Motor neuron (in vitro differentiated cells): ENCODE results near the gene WAPL. TPM values are rescaled to one million over a fixed set of nuclear protein-coding genes. Genes with fewer than 3 reads are reported as not detected.

Source experiments
- ATAC-seq, 8 experiments: fragments of 200-7000 bp; cut with Tn5 transposase; replicated peaks in 6 of 8; 2 replicates each; pipeline ENCODE4 v1.8.0; 2021; ENCODE audit warnings: mild to moderate bottlenecking in 8 of 8, moderate library complexity in 8 of 8
- H3K27ac ChIP-seq, 2 donors: fragments of 250-450 bp; sonication (Bioruptor Pico); 2 replicates each; pipeline ENCODE4 v1.9.0; 2021; ENCODE audit warnings: antibody characterized with exemption in 2 of 2, mild to moderate bottlenecking in 2 of 2, moderate library complexity in 1 of 2
- H3K4me1 ChIP-seq, 2 donors: fragments of 250-450 bp; sonication (Bioruptor Pico); replicated peaks in 1 of 2; 2 replicates each; pipeline ENCODE4 v1.6.1; 2021; ENCODE audit warnings: antibody characterized with exemption in 2 of 2, mild to moderate bottlenecking in 2 of 2, moderate library complexity in 1 of 2
- H3K4me3 ChIP-seq, 5 donors: fragments of 250-450 bp; sonication (Bioruptor Pico); 2 replicates each; pipeline ENCODE4 v1.9.0; 2021; ENCODE audit warnings: antibody characterized with exemption in 5 of 5, mild to moderate bottlenecking in 5 of 5, moderate library complexity in 4 of 5
- WGBS, 10 experiments: fragments of 450-650 bp; shearing (Covaris generic); methylation state at CpG; one replicate each; pipeline ENCODE4 v1.0.0; 2022; 5-methylcytosine and 5-hydroxymethylcytosine counted together
- in situ Hi-C, 9 experiments: fragments of 400-800 bp; cut with MboI; loops; one replicate each; pipeline ENCODE4 v1.15.0; 2021; ENCODE audit warnings: low sequenced_read_pairs in 9 of 9, low pct_unique_long_range_greater_than_20kb in 2 of 9; ENCODE audit not compliant: unreplicated experiment in 9 of 9
- total RNA-seq, 8 experiments: library from RNA; unstranded; fragments of 300-600 nt; gene quantifications; 2 replicates each; pipeline versions ENCODE4 v1.2.3 to v1.2.4, GENCODE V29; 2022

The WAPL gene
- total RNA-seq, 8 experiments from 2014 or later, result 25.1 to 42.2 (median 31.8) TPM

GRCh38 chr10:86443069-86443468, 78.5 kb downstream of the WAPL start:
- Histone ChIP-seq H3K4me1 (no peaks in the 10 kb centered on the region), H3K27ac (no peak overlapping the region), H3K4me3 (no peak overlapping the region)
- WGBS, 10 experiments, result 88 to 100% (median 100%) methylated on average over 1 to 2 of the region's 2 CpGs; no CpG with 5 or more reads in 2 of the 10 experiments
- no peak for ATAC-seq
- in situ Hi-C loops, result no loop called here

DNA sequence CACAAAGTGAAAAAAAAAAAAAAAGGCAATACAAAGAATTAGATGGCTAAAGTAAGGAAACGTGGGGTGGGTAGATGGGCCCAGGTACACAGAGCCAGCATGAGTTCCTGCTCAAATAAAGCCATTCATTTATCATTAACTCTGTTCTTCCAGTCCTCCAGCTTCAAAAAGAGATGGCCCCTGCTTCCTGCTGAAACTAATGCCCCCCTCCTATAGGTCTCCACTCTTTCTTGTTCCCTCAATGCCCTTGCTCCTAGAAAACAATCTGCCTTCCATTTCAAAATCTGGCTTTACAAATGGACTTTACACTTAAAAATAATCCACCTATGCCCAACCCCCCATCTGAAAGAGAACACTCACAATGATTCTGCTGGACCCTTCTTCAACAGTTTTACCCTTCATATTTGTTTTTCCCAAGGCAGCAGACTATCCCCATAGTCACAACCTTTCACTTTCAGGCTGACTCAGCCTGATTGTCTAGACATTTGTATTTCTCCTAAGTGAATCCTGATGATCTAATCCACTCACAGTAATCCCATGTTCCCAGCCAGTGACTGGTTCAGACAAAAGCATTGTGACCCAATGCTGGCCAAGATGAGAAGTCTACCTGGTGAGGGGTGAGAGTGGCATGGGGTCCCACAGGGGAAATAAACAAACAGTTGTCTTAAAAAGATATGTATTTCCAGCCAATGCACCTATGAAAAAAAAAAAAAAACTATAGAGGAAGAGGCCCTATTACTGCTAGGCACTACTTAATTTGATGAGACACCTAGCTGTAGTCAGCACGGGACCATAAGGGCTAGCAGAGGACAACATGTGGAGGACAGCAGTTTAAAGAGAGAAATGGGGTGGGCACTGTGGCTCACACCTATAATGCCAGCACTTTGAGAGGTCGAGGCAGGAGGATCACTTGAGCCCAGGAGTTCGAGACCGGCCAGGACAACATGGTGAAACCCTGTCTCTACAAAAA, 80.4 kb downstream of the WAPL start:
- 88 to 100% (median 98%) methylated on average over 1 to 5 of the region's 5 CpGs; no CpG with 5 or more reads in 1 of the 10 experiments for WGBS, 10 experiments
- peak overlapping the region in 1 of 2 donors; percentile 55 for H3K27ac ChIP-seq
- peak in 5 of 8 experiments; percentile 41 to 95 (median 67) for ATAC-seq

GRCh38 chr10:86439544-86439943, 82.0 kb downstream of the WAPL start:
- 0 to 90% (median 20%) methylated on average over 1 of the region's 1 CpG; no CpG with 5 or more reads in 5 of the 10 experiments for WGBS, 10 experiments
- in situ Hi-C loops, result no loop called here
- Histone ChIP-seq H3K4me1 (no peaks in the 10 kb centered on the region), H3K4me3 (no peak overlapping the region), H3K27ac (no peak overlapping the region)
- ATAC-seq, result peak in 3 of 8 experiments; percentile 6 to 33 (median 14)

More for the DNA sequence above, 80.4 kb downstream of the WAPL start:
- Histone ChIP-seq H3K4me3 (no peak overlapping the region), H3K4me1 (no peaks in the 10 kb centered on the region)
- in situ Hi-C loops, result no loop called here

GRCh38 chr10:86438091-86438749, 83.4 kb downstream of the WAPL start:
- Histone ChIP-seq H3K27ac (no peak overlapping the region), H3K4me1 (no peaks in the 10 kb centered on the region), H3K4me3 (no peak overlapping the region)
- in situ Hi-C loops, result no loop called here
- WGBS, 10 experiments, result 79 to 100% (median 93%) methylated on average over 1 to 4 of the region's 8 CpGs; no CpG with 5 or more reads in 1 of the 10 experiments
- no peak for ATAC-seq

GRCh38 chr10:86437447-86437846, 84.1 kb downstream of the WAPL start:
- H3K27ac ChIP-seq, result no peak overlapping the region
- in situ Hi-C loops, result no loop called here
- ATAC-seq, result no peak
- H3K4me1 ChIP-seq, result no peaks in the 10 kb centered on the region
- H3K4me3 ChIP-seq, result no peak overlapping the region
- 83 to 100% (median 98%) methylated on average over 1 to 3 of the region's 3 CpGs for WGBS, 10 experiments

- no peak overlapping the region for H3K4me3 ChIP-seq
- H3K4me1 ChIP-seq, result no peaks in the 10 kb centered on the region
- no peak for ATAC-seq
- H3K27ac ChIP-seq, result no peak overlapping the region
- 65 to 100% (median 100%) methylated on average over 1 to 2 of the region's 2 CpGs for WGBS, 10 experiments
- in situ Hi-C loops, result no loop called here
Observed at GRCh38 chr10:86436963-86437362, 84.6 kb downstream of the WAPL start.

DNA sequence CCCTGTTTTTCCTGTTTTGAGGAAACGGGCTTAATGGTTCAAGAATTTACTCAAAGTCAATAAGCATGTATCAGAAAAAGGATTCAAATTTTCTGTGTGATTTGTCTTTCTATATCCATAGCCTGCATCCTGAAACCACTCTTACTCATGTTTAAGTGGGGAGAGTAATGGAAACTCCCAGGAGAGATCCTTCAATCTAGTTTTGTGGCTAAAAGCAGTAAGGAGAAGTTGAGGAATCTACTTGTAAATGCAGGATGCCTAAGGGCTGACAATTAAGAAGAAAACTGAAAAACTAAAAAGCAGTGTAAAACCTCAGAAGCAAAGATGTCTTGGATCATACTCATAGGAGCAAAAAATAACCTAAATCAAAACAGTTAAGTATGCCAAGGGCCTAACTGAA, 86.9 kb downstream of the WAPL start:
- H3K4me1 ChIP-seq, result no peaks in the 10 kb centered on the region
- H3K27ac ChIP-seq, result no peak overlapping the region
- in situ Hi-C loops, result no loop called here
- no peak overlapping the region for H3K4me3 ChIP-seq
- WGBS, 10 experiments, result 89 to 100% (median 100%) methylated on average over 1 of the region's 1 CpG; no CpG with 5 or more reads in 2 of the 10 experiments
- ATAC-seq, result no peak

DNA sequence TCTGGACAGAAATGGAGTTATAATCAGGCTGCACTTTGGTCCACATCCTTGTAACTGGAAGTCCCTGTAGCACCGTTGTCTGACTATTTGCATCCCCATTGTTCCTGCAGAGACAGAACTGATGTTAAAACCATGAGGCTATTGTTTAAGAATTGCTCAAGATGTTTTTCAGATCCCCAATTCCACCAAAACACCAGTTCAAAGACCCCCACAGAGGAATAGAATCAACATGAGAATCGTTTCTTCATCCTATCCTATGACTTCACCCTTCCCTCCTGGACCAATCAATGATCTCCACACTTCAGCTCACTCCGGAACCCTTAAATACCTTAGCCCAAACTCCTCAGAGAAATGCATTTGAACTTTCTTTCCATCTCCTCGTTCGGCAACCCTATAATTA, 97.9 kb downstream of the WAPL start:
- in situ Hi-C loops, result loop anchor here in 2 of 9 experiments (25.0 kb wide), 1 partner anchor 164 kb away; no protein-coding TSS in a partner anchor
- ATAC-seq, result no peak
- no peak overlapping the region for H3K4me3 ChIP-seq
- no peak overlapping the region for H3K27ac ChIP-seq
- 14 to 62% (median 39%) methylated on average over 1 to 5 of the region's 5 CpGs for WGBS, 10 experiments
- H3K4me1 ChIP-seq, result no peaks in the 10 kb centered on the region

DNA sequence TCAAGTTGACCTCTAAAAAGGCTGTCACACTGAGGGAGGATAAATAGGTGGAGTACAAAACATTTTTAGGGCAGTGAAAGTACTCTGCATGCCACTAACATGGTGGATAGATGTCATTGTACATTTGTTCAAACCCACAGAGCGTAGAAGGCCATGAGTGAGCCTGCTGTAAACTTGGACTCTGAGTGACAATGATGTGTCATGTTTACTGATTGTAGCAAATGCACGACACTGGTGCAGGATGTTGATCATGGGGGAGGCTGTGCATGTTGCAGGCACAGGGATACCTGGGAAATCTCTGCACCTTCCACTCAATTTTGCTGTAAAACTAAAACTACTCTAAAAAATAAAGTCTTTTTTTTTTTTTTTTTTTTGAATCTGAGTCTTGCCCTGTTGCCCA, 102.5 kb downstream of the WAPL start:
- no peak for ATAC-seq
- in situ Hi-C loops, result loop anchor here in 2 of 9 experiments (25.0 kb wide), 1 partner anchor 168 kb away; no protein-coding TSS in a partner anchor
- no peaks in the 10 kb centered on the region for H3K4me1 ChIP-seq
- H3K4me3 ChIP-seq, result no peak overlapping the region
- no peak overlapping the region for H3K27ac ChIP-seq
- WGBS, 10 experiments, result 0 to 100% (median 83%) methylated on average over 1 to 2 of the region's 2 CpGs; no CpG with 5 or more reads in 3 of the 10 experiments

- no peak overlapping the region for H3K27ac ChIP-seq
- H3K4me3 ChIP-seq, result no peak overlapping the region
- WGBS, 10 experiments, result 10 to 80% (median 74%) methylated on average over 2 to 5 of the region's 5 CpGs; no CpG with 5 or more reads in 4 of the 10 experiments
- in situ Hi-C loops, result loop anchor here in 2 of 9 experiments (25.0 kb wide), 1 partner anchor 172 kb away; no protein-coding TSS in a partner anchor
- ATAC-seq, result no peak
- H3K4me1 ChIP-seq, result no peaks in the 10 kb centered on the region
Observed at GRCh38 chr10:86415583-86415982, 106.0 kb downstream of the WAPL start.

DNA sequence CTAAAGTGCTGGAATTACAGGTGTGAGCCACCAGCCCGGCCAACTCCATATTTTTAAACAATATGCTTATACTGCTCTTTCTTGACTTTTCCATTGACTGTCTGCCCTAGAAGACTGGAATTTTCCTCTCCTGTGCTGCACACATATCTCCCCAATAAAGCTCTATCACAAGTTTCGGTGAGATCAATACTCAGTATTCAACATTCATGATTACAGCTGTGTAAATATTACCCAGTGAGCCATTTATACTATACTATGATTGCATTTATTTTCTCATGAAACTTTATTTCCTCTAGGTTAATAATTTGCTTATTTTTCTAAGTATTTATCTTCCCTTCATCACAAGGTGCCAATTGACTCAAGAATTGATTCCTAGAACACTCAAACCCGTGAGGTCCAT, 106.5 kb downstream of the WAPL start:
- in situ Hi-C loops, result loop anchor here in 2 of 9 experiments (25.0 kb wide), 1 partner anchor 172 kb away; no protein-coding TSS in a partner anchor
- Histone ChIP-seq H3K4me1 (no peaks in the 10 kb centered on the region), H3K27ac (no peak overlapping the region), H3K4me3 (no peak overlapping the region)
- 50 to 95% (median 70%) methylated on average over 1 to 3 of the region's 3 CpGs; no CpG with 5 or more reads in 2 of the 10 experiments for WGBS, 10 experiments
- ATAC-seq, result no peak

- 0 to 100% (median 52%) methylated on average over 1 to 6 of the region's 6 CpGs for WGBS, 10 experiments
- Histone ChIP-seq H3K4me1 (no peaks in the 10 kb centered on the region), H3K27ac (no peak overlapping the region), H3K4me3 (no peak overlapping the region)
- ATAC-seq, result no peak
- in situ Hi-C loops, result loop anchor here in 2 of 9 experiments (25.0 kb wide), 1 partner anchor 174 kb away; no protein-coding TSS in a partner anchor
Observed at GRCh38 chr10:86413046-86413728, 108.4 kb downstream of the WAPL start.
